Ishikawa (cell line): ENCODE data around the gene TRAPPC2.

Experiments used
- EP300 ChIP-seq: IDR thresholded peaks from 2 replicates; pipeline ENCODE4 v1.6.1; 2012; ENCODE audit warnings: borderline replicate concordance
- MAX ChIP-seq: IDR thresholded peaks from 2 replicates; pipeline ENCODE4 v1.6.1; 2012
- RAD21 ChIP-seq: IDR thresholded peaks from 2 replicates; pipeline ENCODE4 v1.6.1; 2012; ENCODE audit warnings: low read depth
- TF ChIP-seq, protein P1 (sequence below): IDR thresholded peaks from 2 replicates; pipeline ENCODE4 v1.6.1; 2012

GRCh38 chrX:13676885-13677284, 57.5 kb downstream of the TRAPPC2 start:
- TF ChIP-seq RAD21 (no peak), EP300 (no peak), MAX (no peak)
- TF ChIP-seq, protein P1, sequence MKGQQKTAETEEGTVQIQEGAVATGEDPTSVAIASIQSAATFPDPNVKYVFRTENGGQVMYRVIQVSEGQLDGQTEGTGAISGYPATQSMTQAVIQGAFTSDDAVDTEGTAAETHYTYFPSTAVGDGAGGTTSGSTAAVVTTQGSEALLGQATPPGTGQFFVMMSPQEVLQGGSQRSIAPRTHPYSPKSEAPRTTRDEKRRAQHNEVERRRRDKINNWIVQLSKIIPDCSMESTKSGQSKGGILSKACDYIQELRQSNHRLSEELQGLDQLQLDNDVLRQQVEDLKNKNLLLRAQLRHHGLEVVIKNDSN: no peak
